Keratinocyte (primary cell): ENCODE data around the gene ZBTB4. TPM values are rescaled to one million over a fixed set of nuclear protein-coding genes. Genes with fewer than 3 reads are reported as not detected.

Source experiments
- DNase-seq: peaks from one replicate; pipeline ENCODE4 v3.0.0-alpha.2; 2011; ENCODE audit warnings: low read depth, missing footprints, low spot score
- FAIRE-seq: peaks from 2 replicates; lab custom pipeline; 2011; peaks lifted over from hg19 to GRCh38; lab: Jason Lieb, UNC
- H2AFZ ChIP-seq: 2 replicates; pipeline ENCODE4 v1.6.0; 2012; ENCODE audit warnings: low read length, control low read depth, inconsistent platforms; ENCODE audit not compliant: control insufficient read depth
- H3K27ac ChIP-seq: 2 replicates; pipeline ENCODE4 v1.5.1; 2011; ENCODE audit warnings: low read length; ENCODE audit not compliant: control insufficient read depth, insufficient read depth
- H3K27me3 ChIP-seq: 3 replicates; pipeline ENCODE4 v1.6.0; 2011; ENCODE audit warnings: low read length; ENCODE audit not compliant: control insufficient read depth, insufficient read depth; ENCODE audit errors: extremely low read depth
- H3K36me3 ChIP-seq, 2 experiments: 2 replicates in 1 of 2; 3 replicates in 1 of 2; pipeline ENCODE4 v1.5.1; 2011; ENCODE audit warnings: low read length in 2 of 2, mild to moderate bottlenecking in 1 of 2; ENCODE audit not compliant: control insufficient read depth in 2 of 2, insufficient read depth in 2 of 2; ENCODE audit errors: extremely low read depth in 1 of 2
- H3K4me1 ChIP-seq: 3 replicates; pipeline ENCODE4 v1.5.1; 2011; ENCODE audit warnings: low read length; ENCODE audit not compliant: control insufficient read depth, insufficient read depth; ENCODE audit errors: extremely low read depth
- H3K4me2 ChIP-seq: 3 replicates; pipeline ENCODE4 v1.6.0; 2011; ENCODE audit warnings: low read depth, low read length; ENCODE audit not compliant: control insufficient read depth, insufficient read depth; ENCODE audit errors: extremely low read depth
- H3K4me3 ChIP-seq, 3 experiments: fragments of 200-600 bp in 1 of 3; sonication (generic) in 1 of 3; 2 replicates in 2 of 3; 3 replicates in 1 of 3; pipeline ENCODE4 v1.5.1; 2011 to 2016; ENCODE audit warnings: low read length in 3 of 3, mild to moderate bottlenecking in 3 of 3, control low read depth in 2 of 3, inconsistent platforms in 1 of 3, low read depth in 1 of 3, mixed read lengths in 1 of 3, mixed run types in 1 of 3, moderate library complexity in 1 of 3; ENCODE audit not compliant: control insufficient read depth in 2 of 3, insufficient read depth in 2 of 3; ENCODE audit errors: extremely low read depth in 1 of 3
- H3K79me2 ChIP-seq: 2 replicates; pipeline ENCODE4 v1.6.0; 2012; ENCODE audit warnings: low read length; ENCODE audit not compliant: control insufficient read depth, insufficient read depth
- H3K9ac ChIP-seq: 3 replicates; pipeline ENCODE4 v1.6.0; 2011; ENCODE audit warnings: low read length; ENCODE audit not compliant: control insufficient read depth, insufficient read depth; ENCODE audit errors: extremely low read depth
- H3K9me1 ChIP-seq: 3 replicates; pipeline ENCODE4 v1.6.0; 2011; ENCODE audit warnings: low read length; ENCODE audit not compliant: control insufficient read depth, insufficient read depth; ENCODE audit errors: extremely low read depth
- H3K9me3 ChIP-seq: 2 replicates; pipeline ENCODE4 v1.5.1; 2012; ENCODE audit warnings: low read depth, low read length; ENCODE audit not compliant: control insufficient read depth
- H4K20me1 ChIP-seq: 3 replicates; pipeline ENCODE4 v1.6.0; 2011; ENCODE audit warnings: low read length; ENCODE audit not compliant: control insufficient read depth, insufficient read depth; ENCODE audit errors: extremely low read depth
- EZH2 ChIP-seq: IDR thresholded peaks from one replicate; pipeline ENCODE4 v1.6.1; 2012; ENCODE audit warnings: inconsistent platforms, mild to moderate bottlenecking, low read length, moderate library complexity
- dilution Hi-C: fragments of 300-500 bp; cut with MboI; formaldehyde crosslinking; loops from one replicate; pipeline ENCODE4 v1.7.0; 2020; ENCODE audit warnings: low sequenced_read_pairs; ENCODE audit not compliant: extremely low pct_ligation_motif_present
- polyA plus RNA-seq, 5 experiments: library from polyadenylated mRNA; depleted of rRNA in 3 of 5; stranded (reverse) in 3 of 5; stranded (forward) in 1 of 5; unstranded in 1 of 5; fragments of >200 nt; gene quantifications; 1 replicate in 1 of 5; 2 replicates in 3 of 5; 3 replicates in 1 of 5; pipeline versions ENCODE4 v1.2.1 to v1.2.3, GENCODE V29; 2011 to 2012; ENCODE audit warnings: missing spikeins in 2 of 5, low read depth in 1 of 5, low replicate concordance in 1 of 5
- TF ChIP-seq, protein P1 (sequence below), 3 experiments: IDR thresholded peaks in 1 of 3; conservative IDR thresholded peaks in 1 of 3; optimal IDR thresholded peaks in 1 of 3; 2 replicates in 2 of 3; 3 replicates in 1 of 3; pipeline versions ENCODE3 to v1.5.1; 2011; ENCODE audit warnings: low read length in 3 of 3, mild to moderate bottlenecking in 3 of 3, moderate library complexity in 2 of 3, control low read depth in 1 of 3, inconsistent platforms in 1 of 3; ENCODE audit not compliant: insufficient read depth in 2 of 3; ENCODE audit errors: extremely low read depth in 1 of 3

The ZBTB4 gene
- polyA plus RNA-seq, 1 donor (not counting 4 experiments of a cell fraction or from before 2014, with no cell fraction given), result 20.9 TPM

DNA sequence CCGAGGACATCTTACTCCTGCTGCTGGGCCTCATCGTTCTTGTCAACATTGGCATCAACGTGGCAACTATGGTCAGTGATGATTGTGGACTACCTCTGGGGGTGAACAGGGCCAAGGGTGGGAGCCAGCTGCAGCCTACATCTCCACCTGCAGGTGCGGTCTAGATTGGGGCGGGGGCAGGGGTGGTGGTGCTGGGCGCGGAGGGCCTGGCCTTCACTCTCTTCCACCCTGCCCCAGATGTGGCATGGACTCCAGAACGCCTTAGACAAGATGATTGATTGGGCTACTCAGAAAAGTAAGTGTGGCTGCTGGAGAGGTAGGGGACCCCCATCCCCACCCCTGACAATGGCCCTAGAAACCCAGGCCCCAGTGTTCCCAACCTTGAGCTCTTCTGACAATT, 53.7 kb downstream of the ZBTB4 start:
- H4K20me1 ChIP-seq, result no peaks in the 10 kb centered on the region
- no peaks in the 10 kb centered on the region for H3K9me1 ChIP-seq
- FAIRE-seq (no peak), DNase-seq (no peak)
- H3K4me3 ChIP-seq, result no peak overlapping the region
- H3K4me2 ChIP-seq, result no peak overlapping the region
- TF ChIP-seq, protein P1, sequence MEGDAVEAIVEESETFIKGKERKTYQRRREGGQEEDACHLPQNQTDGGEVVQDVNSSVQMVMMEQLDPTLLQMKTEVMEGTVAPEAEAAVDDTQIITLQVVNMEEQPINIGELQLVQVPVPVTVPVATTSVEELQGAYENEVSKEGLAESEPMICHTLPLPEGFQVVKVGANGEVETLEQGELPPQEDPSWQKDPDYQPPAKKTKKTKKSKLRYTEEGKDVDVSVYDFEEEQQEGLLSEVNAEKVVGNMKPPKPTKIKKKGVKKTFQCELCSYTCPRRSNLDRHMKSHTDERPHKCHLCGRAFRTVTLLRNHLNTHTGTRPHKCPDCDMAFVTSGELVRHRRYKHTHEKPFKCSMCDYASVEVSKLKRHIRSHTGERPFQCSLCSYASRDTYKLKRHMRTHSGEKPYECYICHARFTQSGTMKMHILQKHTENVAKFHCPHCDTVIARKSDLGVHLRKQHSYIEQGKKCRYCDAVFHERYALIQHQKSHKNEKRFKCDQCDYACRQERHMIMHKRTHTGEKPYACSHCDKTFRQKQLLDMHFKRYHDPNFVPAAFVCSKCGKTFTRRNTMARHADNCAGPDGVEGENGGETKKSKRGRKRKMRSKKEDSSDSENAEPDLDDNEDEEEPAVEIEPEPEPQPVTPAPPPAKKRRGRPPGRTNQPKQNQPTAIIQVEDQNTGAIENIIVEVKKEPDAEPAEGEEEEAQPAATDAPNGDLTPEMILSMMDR (optimal IDR thresholded peaks at IDR 0.05 in 1 of 3, IDR thresholded peaks at IDR 0.05 in 1 of 3, conservative IDR thresholded peaks at IDR 0.05 in 1 of 3; ENCODE audit: extremely low read depth in 1 of 3, insufficient read depth in 2 of 3, low read length in 3 of 3), result no peak
- TF ChIP-seq EZH2, result no peak
- no peaks in the 10 kb centered on the region for H3K79me2 ChIP-seq
- no peaks in the 10 kb centered on the region for H3K4me1 ChIP-seq
- H3K36me3 ChIP-seq, result no peaks in the 10 kb centered on the region
- dilution Hi-C loops, result no loop called here
- no peak overlapping the region for H2AFZ ChIP-seq
- no peak overlapping the region for H3K27ac ChIP-seq
- no peak overlapping the region for H3K9ac ChIP-seq
- H3K27me3 ChIP-seq, result no peaks in the 10 kb centered on the region
- H3K9me3 ChIP-seq, result no peaks in the 10 kb centered on the region

DNA sequence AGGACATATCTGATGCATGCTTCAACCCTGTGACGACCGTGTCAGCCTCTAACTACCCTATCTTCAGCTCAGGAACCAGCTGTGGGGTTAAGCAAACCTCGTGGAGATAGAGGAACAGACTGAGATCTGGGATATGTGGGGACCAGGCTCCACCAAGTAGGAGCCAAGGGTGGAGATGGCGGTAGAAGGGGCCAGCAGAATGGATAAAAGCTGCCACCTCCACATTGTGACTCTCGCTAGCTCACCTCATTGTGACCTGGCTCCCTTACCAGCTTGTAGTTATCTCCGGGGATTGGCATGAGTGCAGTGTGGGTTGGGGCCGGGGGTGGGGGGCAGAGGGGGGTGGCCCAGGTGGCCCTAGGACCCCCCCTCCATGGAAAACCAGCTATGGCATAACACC, 54.1 kb downstream of the ZBTB4 start, which contains the start of gene SPEM2:
Gene SPEM2 (plus strand): TSS at position 301 of the 400 bp plus-strand sequence. CDS start 73 bp downstream, at position 374.
- H4K20me1 ChIP-seq, result no peaks in the 10 kb centered on the region

More for the DNA sequence above, 54.1 kb downstream of the ZBTB4 start, which contains the start of gene SPEM2:
- dilution Hi-C loops, result no loop called here
- no peak for TF ChIP-seq EZH2
- TF ChIP-seq, protein P1 (optimal IDR thresholded peaks at IDR 0.05 in 1 of 3, IDR thresholded peaks at IDR 0.05 in 1 of 3, conservative IDR thresholded peaks at IDR 0.05 in 1 of 3; ENCODE audit: extremely low read depth in 1 of 3, insufficient read depth in 2 of 3, low read length in 3 of 3), result no peak
- H3K9me3 ChIP-seq, result no peaks in the 10 kb centered on the region
- no peak within 1 kb of the TSS for H3K9ac ChIP-seq
- H3K4me3 ChIP-seq, result no peak within 1 kb of the TSS
- no peaks in the 10 kb centered on the region for H3K79me2 ChIP-seq
- H2AFZ ChIP-seq, result no peak within 1 kb of the TSS
- no peaks in the 10 kb centered on the region for H3K27me3 ChIP-seq
- no peaks in the 10 kb centered on the region for H3K9me1 ChIP-seq
- no peak within 1 kb of the TSS for H3K4me2 ChIP-seq
- FAIRE-seq (no peak), DNase-seq (no peak)
- H3K27ac ChIP-seq, result no peak within 1 kb of the TSS
- H3K4me1 ChIP-seq, result no peaks in the 10 kb centered on the region
- H3K36me3 ChIP-seq, result no peaks in the 10 kb centered on the region
